GM12878 (cell line): ENCODE measurements around the gene ABCA10. TPM values are rescaled to one million over a fixed set of nuclear protein-coding genes. Genes with fewer than 3 reads are reported as not detected.

ENCODE experiments used
- ATAC-seq: fragments of 200-7000 bp; cut with Tn5 transposase; 3 replicates; pipeline ENCODE4 v1.9.1; 2020; ENCODE audit warnings: mild to moderate bottlenecking, moderate library complexity
- BruUV-seq: library from RNA; stranded (reverse); fragments of 400-500 nt; replicated peaks from 2 replicates; lab custom pipeline; 2021; lab: Mats Ljungman, UMichigan
- CTCF ChIA-PET: fragments of 300-600 bp; sonication (Branson Sonifier 250); formaldehyde crosslinking; extraction: SDS; loops from one replicate; lab custom pipeline; 2021; ENCODE audit warnings: inconsistent platforms; lab: Yijun Ruan, JAX
- POLR2A ChIA-PET: fragments of 350-600 bp; formaldehyde crosslinking; extraction: SDS; loops from one replicate; lab custom pipeline; 2021; ENCODE audit warnings: inconsistent platforms; lab: Charles Lee
- RAD21 ChIA-PET: fragments of 300-600 bp; sonication (Branson Sonifier 250); formaldehyde crosslinking; loops from one replicate; lab custom pipeline; 2023; ENCODE audit warnings: antibody characterized with exemption; ENCODE audit not compliant: unreplicated experiment; lab: Charles Lee
- SMC1A ChIA-PET: fragments of 300-600 bp; sonication (Branson Sonifier 250); formaldehyde crosslinking; loops from one replicate; lab custom pipeline; 2023; ENCODE audit not compliant: unreplicated experiment, uncharacterized antibody; lab: Charles Lee
- DNase-seq: peaks from one replicate; pipeline ENCODE4 v3.0.0-alpha.2; 2011; ENCODE audit warnings: low read depth, low spot score
- FAIRE-seq: peaks from 3 replicates; lab custom pipeline; 2011; peaks lifted over from hg19 to GRCh38; lab: Jason Lieb, UNC
- H2AFZ ChIP-seq: 2 replicates; pipeline ENCODE4 v1.6.0; 2011; ENCODE audit warnings: low read depth, low read length, control low read depth; ENCODE audit not compliant: control insufficient read depth
- H3K27ac ChIP-seq: 2 replicates; pipeline ENCODE4 v1.5.1; 2011; ENCODE audit warnings: control low read depth; ENCODE audit not compliant: control insufficient read depth, insufficient read depth
- H3K27me3 ChIP-seq, 2 experiments: replicated peaks in 1 of 2; 2 replicates each; pipeline versions ENCODE4 v1.6.0 to v1.6.1; 2011; ENCODE audit warnings: low read length in 1 of 2; ENCODE audit not compliant: control insufficient read depth in 2 of 2, insufficient read depth in 2 of 2
- H3K36me3 ChIP-seq, 2 experiments: 2 replicates each; pipeline ENCODE4 v1.5.1; 2011; ENCODE audit warnings: low read length in 1 of 2; ENCODE audit not compliant: control insufficient read depth in 2 of 2, insufficient read depth in 2 of 2
- H3K4me1 ChIP-seq: 2 replicates; pipeline ENCODE4 v1.6.1; 2011; ENCODE audit warnings: mild to moderate bottlenecking, low read length, moderate library complexity, mixed read lengths; ENCODE audit not compliant: control insufficient read depth, insufficient read depth
- H3K4me2 ChIP-seq: 2 replicates; pipeline ENCODE4 v1.6.0; 2011; ENCODE audit warnings: control low read depth; ENCODE audit not compliant: control insufficient read depth, insufficient read depth
- H3K4me3 ChIP-seq: fragments of 200-600 bp; sonication (generic); 2 replicates; pipeline ENCODE4 v1.5.1; 2016
- H3K79me2 ChIP-seq: 2 replicates; pipeline ENCODE4 v1.6.0; 2011; ENCODE audit warnings: low read length; ENCODE audit not compliant: control insufficient read depth, insufficient read depth
- H3K9ac ChIP-seq: 2 replicates; pipeline ENCODE4 v1.8.0; 2011; ENCODE audit warnings: low read length, control low read depth, mixed read lengths; ENCODE audit not compliant: control insufficient read depth, insufficient read depth
- H3K9me3 ChIP-seq: replicated peaks from 3 replicates; pipeline ENCODE4 v1.5.1; 2011; ENCODE audit warnings: mild to moderate bottlenecking, low read length; ENCODE audit not compliant: control insufficient read depth, insufficient read depth
- H4K20me1 ChIP-seq: 2 replicates; pipeline ENCODE4 v1.6.0; 2011; ENCODE audit not compliant: control insufficient read depth, insufficient read depth
- CBX5 ChIP-seq: sonication (generic); IDR thresholded peaks from 2 replicates; pipeline ENCODE4 v1.6.1; 2016; ENCODE audit warnings: low read depth, moderate library complexity, mild to moderate bottlenecking, inconsistent platforms
- SMC3 ChIP-seq: IDR thresholded peaks from 2 replicates; pipeline ENCODE4 v1.6.1; 2011; ENCODE audit warnings: low read length, improper control_type of control experiment, borderline replicate concordance
- SUZ12 ChIP-seq: fragments of 200-600 bp; sonication (generic); IDR thresholded peaks from one replicate; pipeline ENCODE4 v1.6.1; 2018; ENCODE audit warnings: antibody characterized with exemption, mild to moderate bottlenecking; ENCODE audit not compliant: unreplicated experiment
- TAF1 ChIP-seq: IDR thresholded peaks from 2 replicates; pipeline ENCODE4 v1.6.1; 2011; ENCODE audit warnings: mild to moderate bottlenecking, low read depth, low read length, borderline replicate concordance
- TARDBP ChIP-seq: IDR thresholded peaks from 2 replicates; pipeline ENCODE4 v1.6.1; 2016; ENCODE audit warnings: borderline replicate concordance
- TCF7 ChIP-seq: IDR thresholded peaks from 2 replicates; pipeline ENCODE4 v1.6.1; 2014; ENCODE audit warnings: antibody characterized with exemption, borderline replicate concordance
- ZNF384 ChIP-seq: IDR thresholded peaks from 2 replicates; pipeline ENCODE4 v1.6.1; 2012; ENCODE audit warnings: low read depth, mild to moderate bottlenecking, low read length, improper control_type of control experiment, borderline replicate concordance
- in situ Hi-C: fragments of 300-500 bp; cut with MboI; formaldehyde crosslinking; loops from 9 replicates; pipeline ENCODE4 v1.14.3; 2018; ENCODE audit warnings: mixed read lengths
- intact Hi-C: fragments of 100-400 bp; cut with micrococcal nuclease; formaldehyde crosslinking; loops from one replicate; pipeline ENCODE4 v1.14.2; 2022; ENCODE audit not compliant: unreplicated experiment
- polyA plus RNA-seq, 11 experiments: library from polyadenylated mRNA; depleted of rRNA in 4 of 11; unstranded in 6 of 11; stranded (reverse) in 5 of 11; fragments of >200 nt; fragmentation: Nextera tagmentation in 4 of 11; fragmentation: Illumina TruSeq in 1 of 11; extraction: Ambion mirVana in 4 of 11; extraction: Trizol in 1 of 11; gene quantifications; 1 replicate in 1 of 11; 2 replicates in 10 of 11; pipeline versions ENCODE4 v1.2.1 to v1.2.3, GENCODE V29; 2011 to 2016; ENCODE audit warnings: inconsistent platforms in 2 of 11, missing spikeins in 2 of 11, low read depth in 1 of 11
- total RNA-seq, 4 experiments: library from RNA; depleted of rRNA in 3 of 4; stranded (reverse); fragments of >200 nt in 3 of 4; fragmentation: Illumina TruSeq in 1 of 4; extraction: Trizol in 1 of 4; gene quantifications; 2 replicates each; pipeline versions ENCODE4 v1.2.1 to v1.2.3, GENCODE V29; 2013 to 2021

ABCA10 gene
- total and polyA plus RNA-seq, 10 of the 15 experiments (the other 5 are each of a cell fraction or from before 2014, with no cell fraction given) = 0.33 to 3.0 (median 0.83) TPM

DNA sequence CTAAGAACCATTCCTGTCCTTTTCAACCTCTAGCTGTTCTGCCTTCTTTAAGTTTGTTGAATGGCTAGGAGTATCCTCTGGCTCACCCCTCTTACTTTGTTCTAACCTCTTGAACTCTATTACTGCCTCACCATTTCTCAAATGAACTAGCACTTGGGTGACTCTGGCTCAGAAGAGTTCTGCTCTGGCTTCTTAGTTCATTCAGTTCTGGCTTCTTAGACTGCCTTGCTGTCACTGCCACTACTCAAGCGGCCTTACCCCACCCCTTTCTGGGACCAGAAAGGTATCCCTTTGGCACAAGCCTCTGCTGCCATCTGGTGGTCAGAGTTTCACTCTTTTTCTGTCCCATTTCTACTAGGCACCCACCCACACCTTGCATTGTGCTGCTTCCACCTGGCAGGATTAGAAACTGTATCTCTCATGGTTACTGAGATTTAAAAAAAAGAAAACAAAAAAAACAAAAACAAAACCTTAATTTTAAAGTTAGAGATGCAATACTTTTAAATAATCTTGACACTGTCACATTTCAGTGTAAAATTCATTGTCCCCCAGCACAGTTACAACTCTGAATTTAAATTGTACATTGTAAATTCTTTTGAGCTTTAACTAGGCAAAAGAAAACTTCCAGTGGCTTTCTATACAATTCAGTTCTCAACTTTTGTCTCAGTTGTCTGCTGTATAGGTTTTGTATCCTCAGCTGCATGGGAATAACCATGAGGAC, 6.9 kb upstream of the ABCA10 start (continued):
- no peak for TF ChIP-seq SUZ12
- TF ChIP-seq TARDBP = no peak
- TF ChIP-seq SMC3 = peak; percentile 93
- TF ChIP-seq TAF1 = no peak
- peak; percentile 64 for TF ChIP-seq ZNF384

GRCh38 chr17:69232650-69233049, 4.0 kb upstream of the ABCA10 start:
- FAIRE-seq = no peak
- SMC1A ChIA-PET = interaction anchor here (1.0 to 2.2 kb wide), 8 partner anchors 12 to 460 kb away, joined by 3 to 12 read pairs (median 5); no protein-coding TSS in a partner anchor
- H2AFZ ChIP-seq = no peak overlapping the region
- no peak overlapping the region for H3K4me3 ChIP-seq
- H3K79me2 ChIP-seq = no peaks in the 10 kb centered on the region
- H3K36me3 ChIP-seq = no peaks in the 10 kb centered on the region
- H4K20me1 ChIP-seq = no peaks in the 10 kb centered on the region
- CTCF ChIA-PET = interaction anchor here (0.6 to 3.8 kb wide), 9 partner anchors 9 to 461 kb away, joined by 3 to 54 read pairs (median 3); no protein-coding TSS in a partner anchor
- intact Hi-C loops (loop anchor here (5.0 kb wide), 1 partner anchor 700 kb away; no protein-coding TSS in a partner anchor), in situ Hi-C loops (no loop called here)
- H3K4me1 ChIP-seq = peaks cover 9% of the 10 kb centered on the region
- H3K27ac ChIP-seq = no peak overlapping the region
- no peak for ATAC-seq
- POLR2A ChIA-PET = no interaction called here
- RAD21 ChIA-PET = interaction anchor here (1.0 to 1.6 kb wide), 2 partner anchors 12 to 165 kb away, joined by 3 to 6 read pairs; no protein-coding TSS in a partner anchor
- H3K9me3 ChIP-seq = peaks cover 8% of the 10 kb centered on the region
- H3K4me2 ChIP-seq = no peak overlapping the region
- no peaks in the 10 kb centered on the region for H3K27me3 ChIP-seq
- H3K9ac ChIP-seq = no peak overlapping the region
- DNase-seq = no peak
- BruUV-seq = no TSS peak
- 0 out of 2 replicates have a peak, but pooled peaks have one; percentile 54 for TF ChIP-seq CBX5
- TF ChIP-seq TCF7 = no peak
